Immature natural killer cell (primary cell): Measurements from ENCODE around the gene ACOT4. TPM values are rescaled to one million over a fixed set of nuclear protein-coding genes. Genes with fewer than 3 reads are reported as not detected.
A peak's percentile ranks its signal among the peaks of the same experiment; 100 is the strongest.
"Not testable (repeated sequence)": the region's sequence is repeated elsewhere in the genome, so short reads cannot be mapped to it uniquely, and the experiment has no call there.

Experiments
- DNase-seq, 3 donors: peaks; one replicate each; pipeline ENCODE4 v3.0.0; 2022; ENCODE audit warnings: mixed read lengths in 1 of 3
- H3K27ac Mint-ChIP-seq, 6 donors: one replicate each; pipeline ENCODE4 v1.8.0; 2020; ENCODE audit warnings: mixed read lengths in 6 of 6, mild to moderate bottlenecking in 5 of 6, inconsistent platforms in 4 of 6, moderate library complexity in 3 of 6
- H3K27me3 Mint-ChIP-seq, 3 donors: one replicate each; pipeline ENCODE4 v1.8.0; 2020 to 2021; ENCODE audit warnings: low read depth in 3 of 3, mild to moderate bottlenecking in 3 of 3, mixed read lengths in 3 of 3, moderate library complexity in 3 of 3, inconsistent platforms in 1 of 3
- H3K36me3 Mint-ChIP-seq, 3 donors: one replicate each; pipeline ENCODE4 v1.8.0; 2020; ENCODE audit warnings: mixed read lengths in 3 of 3, inconsistent platforms in 2 of 3, mild to moderate bottlenecking in 2 of 3
- H3K4me1 Mint-ChIP-seq, 2 donors: one replicate each; pipeline ENCODE4 v1.8.0; 2020; ENCODE audit warnings: inconsistent platforms in 2 of 2, mild to moderate bottlenecking in 2 of 2, mixed read lengths in 2 of 2, moderate library complexity in 1 of 2
- H3K4me3 Mint-ChIP-seq, 5 donors: one replicate each; pipeline ENCODE4 v1.8.0; 2020; ENCODE audit warnings: mild to moderate bottlenecking in 5 of 5, mixed read lengths in 5 of 5, inconsistent platforms in 3 of 5, moderate library complexity in 3 of 5
- H3K9me3 Mint-ChIP-seq, 6 donors: one replicate each; pipeline ENCODE4 v1.8.0; 2020; ENCODE audit warnings: mild to moderate bottlenecking in 6 of 6, mixed read lengths in 6 of 6, inconsistent platforms in 4 of 6, moderate library complexity in 3 of 6
- polyA plus RNA-seq, 3 donors: library from polyadenylated mRNA; unstranded; fragments of 300-500 nt; fragmentation: Illumina TruSeq; gene quantifications; one replicate each; pipeline ENCODE4 v1.2.3, GENCODE V29; 2021

Gene ACOT4
- polyA plus RNA-seq, 3 donors from 2014 or later, result 9.4 to 20.3 (median 9.8) TPM

DNA sequence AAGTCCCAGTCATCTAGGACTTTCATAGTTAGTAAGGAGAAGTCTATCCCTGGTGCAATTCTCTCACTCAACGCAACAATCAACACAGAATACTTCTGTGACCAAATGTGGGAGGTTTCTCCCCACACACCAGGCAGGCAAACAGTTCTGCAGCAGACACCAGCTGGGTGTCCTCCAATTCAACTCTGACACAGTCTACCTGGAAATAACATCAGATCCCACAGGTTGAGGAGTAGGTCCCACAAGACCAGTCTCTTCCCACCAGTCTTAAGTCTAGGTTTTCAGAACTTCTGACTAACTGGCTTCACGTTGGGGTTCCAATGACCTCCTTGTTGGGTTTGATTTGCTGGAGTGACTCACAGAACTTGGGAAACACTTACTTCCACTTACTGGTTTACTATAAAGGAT is 35.5 kb downstream of the ACOT4 start:
- no peak overlapping the region for H3K27ac Mint-ChIP-seq
- H3K9me3 Mint-ChIP-seq, result no peaks in the 10 kb centered on the region
- no peaks in the 10 kb centered on the region for H3K36me3 Mint-ChIP-seq
- H3K4me1 Mint-ChIP-seq, result no peaks in the 10 kb centered on the region
- no peak for DNase-seq
- H3K4me3 Mint-ChIP-seq, result no peak overlapping the region
- no peaks in the 10 kb centered on the region for H3K27me3 Mint-ChIP-seq

DNA sequence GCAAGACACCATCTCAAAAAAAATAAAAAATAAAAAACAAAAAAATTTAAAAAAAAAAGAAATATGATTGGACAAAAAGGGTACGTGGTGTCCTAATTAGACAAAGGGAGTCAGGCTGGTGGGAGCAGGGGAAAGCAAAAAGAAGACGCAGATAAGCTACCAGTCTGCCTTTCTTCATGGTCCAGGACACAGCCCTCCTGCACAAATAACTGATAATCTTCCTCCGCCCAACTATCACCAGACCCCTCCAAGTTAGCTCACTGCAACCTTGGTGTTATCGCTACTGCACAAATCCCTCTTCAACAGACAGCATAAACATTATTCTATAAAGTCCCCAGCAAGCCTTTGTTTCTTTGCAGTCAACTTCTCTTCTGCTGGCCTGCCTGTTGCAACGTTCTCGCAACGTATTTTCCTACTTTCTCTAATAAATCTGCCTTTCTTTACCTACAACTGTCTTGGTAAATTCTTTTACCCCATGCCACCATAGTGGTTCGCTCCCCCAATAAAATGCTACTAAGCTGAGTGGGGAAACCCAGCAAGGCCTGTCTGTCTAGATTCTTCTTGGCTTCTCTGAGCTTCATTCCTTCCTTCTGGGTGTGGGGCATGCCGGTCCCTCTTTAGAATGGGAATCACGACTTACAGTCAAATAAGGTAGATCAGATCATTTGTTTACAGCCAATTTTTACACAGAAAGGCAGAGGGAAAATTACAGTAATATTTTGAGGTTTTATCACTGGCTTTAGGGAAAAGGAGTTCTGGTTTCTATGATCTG is 38.5 kb downstream of the ACOT4 start:
- Mint-ChIP-seq H3K27ac (peak overlapping the region in 1 of 6 donors; percentile 64), H3K4me1 (peaks cover 5 to 7% of the 10 kb centered on the region in 2 donors), H3K36me3 (no peaks in the 10 kb centered on the region), H3K27me3 (peaks cover 0 to 7% (median 2%) of the 10 kb centered on the region in 3 donors), H3K4me3 (no peak overlapping the region), H3K9me3 (no peaks in the 10 kb centered on the region)
- no peak for DNase-seq

- peaks cover 5 to 7% of the 10 kb centered on the region in 2 donors for H3K4me1 Mint-ChIP-seq
- H3K27me3 Mint-ChIP-seq, result peaks cover 2 to 7% (median 2%) of the 10 kb centered on the region in 3 donors
- DNase-seq, result peak; percentile 61 to 65 (median 63)
- peak overlapping the region; percentile 77 to 87 (median 83) for H3K4me3 Mint-ChIP-seq
- no peaks in the 10 kb centered on the region for H3K36me3 Mint-ChIP-seq
- peak overlapping the region in 5 of 6 donors; percentile 15 to 67 (median 32) for H3K27ac Mint-ChIP-seq
- H3K9me3 Mint-ChIP-seq, result no peaks in the 10 kb centered on the region
These were observed 41.7 kb downstream of the ACOT4 start for GRCh38 chr14:73633116-73634010.

DNA sequence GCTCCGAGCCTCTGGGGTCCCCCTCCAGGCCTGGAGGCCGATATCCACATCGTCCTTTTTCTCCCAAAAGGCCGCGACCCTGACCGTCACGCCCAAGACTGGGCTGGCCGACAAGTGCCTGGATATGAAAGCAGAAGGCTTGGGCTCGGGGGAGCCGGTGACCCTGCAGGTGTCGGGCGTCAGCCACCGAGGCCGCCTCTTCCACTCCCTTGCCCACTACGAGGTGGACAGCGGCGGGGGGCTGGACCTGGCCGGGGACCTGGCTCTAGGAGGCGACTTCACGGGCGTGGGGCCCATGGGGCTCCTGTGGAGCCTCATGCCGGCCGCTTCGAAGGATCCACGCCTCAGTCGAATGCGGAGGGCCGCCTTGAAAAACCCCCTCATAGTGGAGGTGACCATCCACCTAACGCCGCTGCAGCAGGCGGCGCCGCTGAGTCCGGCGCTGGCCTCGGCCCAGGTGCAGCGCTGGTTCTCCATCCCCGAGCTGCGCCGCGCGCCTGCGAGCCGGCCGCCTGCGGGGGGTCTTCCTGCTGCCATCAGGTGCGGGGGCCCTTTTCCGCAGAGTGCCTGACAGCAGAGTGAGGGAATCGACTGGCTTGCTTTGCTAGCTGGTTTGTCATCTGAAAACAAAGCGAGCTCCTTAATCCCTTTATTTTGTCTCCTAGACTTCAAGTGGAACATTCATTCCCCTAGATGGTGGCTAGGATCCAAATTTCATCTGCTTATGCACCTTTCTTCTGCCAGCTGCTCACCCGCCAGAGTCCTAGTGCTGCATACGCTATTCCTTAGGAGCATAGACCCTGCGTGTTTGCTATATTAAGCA is 42.5 kb downstream of the ACOT4 start:
- H3K36me3 Mint-ChIP-seq, result no peaks in the 10 kb centered on the region
- no peaks in the 10 kb centered on the region for H3K9me3 Mint-ChIP-seq
- peak in 1 of 3 donors; percentile 1 for DNase-seq
- H3K27me3 Mint-ChIP-seq, result peaks cover 2 to 7% (median 2%) of the 10 kb centered on the region in 3 donors
- peaks cover 5 to 7% of the 10 kb centered on the region in 2 donors for H3K4me1 Mint-ChIP-seq
- H3K4me3 Mint-ChIP-seq, result peak overlapping the region; percentile 77 to 87 (median 83)
- H3K27ac Mint-ChIP-seq, result no peak overlapping the region

DNA sequence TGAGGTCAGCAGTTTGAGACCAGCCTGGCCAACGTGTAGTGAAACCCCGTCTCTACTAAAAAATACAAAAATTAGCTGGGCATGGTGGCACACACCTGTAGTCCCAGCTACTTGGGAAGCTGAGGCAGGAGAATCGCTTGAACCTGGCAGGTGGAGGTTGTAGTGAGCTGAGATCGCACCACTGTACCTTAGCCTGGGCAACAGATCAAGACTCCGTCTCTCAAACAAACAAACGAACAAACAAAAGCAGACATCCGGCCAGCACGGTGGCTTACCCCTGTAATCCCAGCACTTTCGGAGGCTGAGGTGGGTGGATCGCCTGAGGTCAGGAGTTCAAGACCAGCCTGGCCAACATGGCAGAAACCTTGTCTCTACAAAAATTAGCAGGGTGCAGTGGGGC is 44.7 kb downstream of the ACOT4 start:
- not testable (repeated sequence) for H3K27me3 Mint-ChIP-seq, H3K36me3 Mint-ChIP-seq, H3K27ac Mint-ChIP-seq

DNA sequence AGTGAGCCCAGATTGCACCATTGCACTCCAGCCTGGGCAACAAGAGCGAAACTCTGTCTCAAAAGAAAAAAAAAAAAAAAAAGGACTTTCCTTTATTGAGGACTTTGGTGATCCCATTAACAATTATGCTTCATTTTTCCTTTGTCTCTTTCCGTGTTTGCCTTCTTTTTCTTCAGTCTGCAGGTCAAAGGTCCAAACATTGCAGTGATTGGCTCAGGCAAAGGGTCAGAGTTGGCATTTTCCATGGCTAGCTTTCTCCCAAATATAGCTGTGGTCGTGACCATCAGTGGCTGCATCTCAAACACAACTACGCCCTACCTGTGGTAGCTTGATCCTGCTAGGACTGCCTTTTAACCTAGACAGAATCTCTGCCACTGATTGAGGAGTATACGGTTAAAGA is 46.2 kb downstream of the ACOT4 start:
- Mint-ChIP-seq H3K4me1 (peaks cover 7 to 10% of the 10 kb centered on the region in 2 donors), H3K27ac (no peak overlapping the region), H3K27me3 (peaks cover 2 to 7% (median 4%) of the 10 kb centered on the region in 3 donors), H3K36me3 (no peaks in the 10 kb centered on the region), H3K9me3 (no peaks in the 10 kb centered on the region), H3K4me3 (no peak overlapping the region)
- no peak for DNase-seq

More for the DNA sequence above, 44.7 kb downstream of the ACOT4 start:
- not testable (repeated sequence) for H3K9me3 Mint-ChIP-seq, DNase-seq, H3K4me3 Mint-ChIP-seq
- peaks cover 7 to 10% of the 10 kb centered on the region in 2 donors for H3K4me1 Mint-ChIP-seq

DNA sequence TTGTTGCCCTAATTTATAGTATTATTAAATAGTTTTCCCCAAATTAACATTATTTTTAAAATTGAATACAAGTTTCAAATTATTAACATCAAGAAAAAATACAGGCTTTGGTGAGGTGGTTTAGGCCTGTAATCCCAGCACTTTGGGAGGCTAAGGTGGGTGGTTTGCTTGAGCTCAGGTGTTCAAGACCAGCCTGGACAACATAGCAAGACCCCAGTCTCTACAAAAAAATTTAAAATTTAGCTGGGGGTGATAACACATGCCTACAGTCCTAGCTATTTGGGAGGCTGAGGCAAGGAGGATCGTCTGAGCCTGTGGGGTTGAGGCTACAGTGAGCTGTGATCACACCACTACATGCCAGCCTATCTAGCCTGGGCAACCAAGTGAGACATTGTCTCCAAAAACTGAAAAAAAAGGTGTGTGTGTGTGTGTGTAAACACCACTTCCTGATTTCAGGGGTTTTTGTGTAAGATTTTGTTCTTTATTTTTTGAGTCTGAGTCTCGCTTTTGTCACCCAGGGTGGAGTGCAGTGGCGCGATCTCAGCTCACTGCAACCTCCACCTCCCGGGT is 49.2 kb downstream of the ACOT4 start:
- peak overlapping the region; percentile 36 to 85 (median 66) for H3K27ac Mint-ChIP-seq
- H3K27me3 Mint-ChIP-seq, result peaks cover 4 to 10% (median 9%) of the 10 kb centered on the region in 3 donors
- H3K4me1 Mint-ChIP-seq, result peaks cover 18 to 20% of the 10 kb centered on the region in 2 donors
- no peaks in the 10 kb centered on the region for H3K9me3 Mint-ChIP-seq
- no peaks in the 10 kb centered on the region for H3K36me3 Mint-ChIP-seq
- peak; percentile 28 to 45 (median 38) for DNase-seq
- H3K4me3 Mint-ChIP-seq, result peak overlapping the region in 4 of 5 donors; percentile 7 to 53 (median 48)

GRCh38 chr14:73644531-73645247 is 53.0 kb downstream of the ACOT4 start, which contains the start of gene DNAL1:
TSS of gene DNAL1 (plus strand) at chr14:73644986. CDS start at chr14:73645040, 54 bp downstream.
- peaks cover 4 to 10% (median 7%) of the 10 kb centered on the region in 3 donors for H3K27me3 Mint-ChIP-seq
- H3K4me3 Mint-ChIP-seq, result peak within 1 kb of the TSS; percentile 90 to 98 (median 95)
- H3K27ac Mint-ChIP-seq, result peak within 1 kb of the TSS; percentile 91 to 98 (median 94)
- no peaks in the 10 kb centered on the region for H3K9me3 Mint-ChIP-seq
- peaks cover 19 to 20% of the 10 kb centered on the region in 2 donors for H3K4me1 Mint-ChIP-seq
- no peaks in the 10 kb centered on the region for H3K36me3 Mint-ChIP-seq
- peak; percentile 92 to 93 (median 92) for DNase-seq

GRCh38 chr14:73645248-73645610 is 53.6 kb downstream of the ACOT4 start:
- H3K4me3 Mint-ChIP-seq, result peak overlapping the region; percentile 90 to 98 (median 95)
- H3K4me1 Mint-ChIP-seq, result peaks cover 19 to 20% of the 10 kb centered on the region in 2 donors
- DNase-seq, result no peak
- H3K36me3 Mint-ChIP-seq, result no peaks in the 10 kb centered on the region
- peak overlapping the region; percentile 91 to 98 (median 94) for H3K27ac Mint-ChIP-seq
- H3K9me3 Mint-ChIP-seq, result no peaks in the 10 kb centered on the region
- peaks cover 4 to 10% (median 7%) of the 10 kb centered on the region in 3 donors for H3K27me3 Mint-ChIP-seq

Other genes with a start within 250 kb of the ACOT4 start
- gene NUMB, start 133.3 kb upstream of the ACOT4 start, polyA plus RNA-seq, result 10 to 100 TPM; 14.1 to 32.4 (median 17.7) TPM
- 10 to 100 TPM; 10.3 to 26.2 (median 16.3) TPM for gene RIOX1, start 100.9 kb upstream of the ACOT4 start, polyA plus RNA-seq
- 10 to 100 TPM in 1 of 3 donors, 1 to 10 TPM in 2; 3.0 to 12.9 (median 3.5) TPM for gene ACOT1, start 54.7 kb upstream of the ACOT4 start, polyA plus RNA-seq
- under 1 TPM in 1 of 3 donors, not detected in 2; 0.37 TPM for gene HEATR4, start 32.9 kb upstream of the ACOT4 start, polyA plus RNA-seq
- gene ACOT2, start 22.7 kb upstream of the ACOT4 start, polyA plus RNA-seq, result 10 to 100 TPM; 31.1 to 59.1 (median 39.4) TPM
- gene ACOT6, start 20.6 kb downstream of the ACOT4 start, polyA plus RNA-seq, result under 1 TPM in 1 of 3 donors, not detected in 2; 0.19 TPM
- gene DNAL1, start 53.1 kb downstream of the ACOT4 start, polyA plus RNA-seq, result 1 to 10 TPM; 3.5 to 7.7 (median 4.4) TPM
- 10 to 100 TPM; 19.6 to 39.2 (median 23.8) TPM for gene PNMA1, start 122.5 kb downstream of the ACOT4 start, polyA plus RNA-seq